HepG2 (cell line): ENCODE results near the gene TBL3. TPM values are rescaled to one million over a fixed set of nuclear protein-coding genes. Genes with fewer than 3 reads are reported as not detected.

Experiments
- CENPT ChIP-seq: sonication (generic); formaldehyde crosslinking; IDR thresholded peaks from 2 replicates; pipeline ENCODE4 v1.8.0; 2022; ENCODE audit warnings: low read depth, mild to moderate bottlenecking, moderate library complexity, missing genetic modification reagents
- FOXM1 ChIP-seq: sonication (generic); formaldehyde crosslinking; IDR thresholded peaks from 2 replicates; pipeline ENCODE4 v1.5.0; 2020; ENCODE audit warnings: missing genetic modification reagents
- MEIS2 ChIP-seq: sonication (generic); formaldehyde crosslinking; IDR thresholded peaks from 2 replicates; pipeline ENCODE4 v1.9.0; 2021; ENCODE audit warnings: mild to moderate bottlenecking, missing genetic modification reagents
- NFATC3 ChIP-seq: sonication (generic); formaldehyde crosslinking; IDR thresholded peaks from 2 replicates; pipeline ENCODE4 v1.5.1; 2020; ENCODE audit warnings: mild to moderate bottlenecking, missing genetic modification reagents
- NR2F1 ChIP-seq, 2 experiments: fragments of 450-650 bp in 1 of 2; formaldehyde crosslinking in 1 of 2; IDR thresholded peaks; 2 replicates each; pipeline versions ENCODE4 v1.5.0 to v1.6.1; 2016 to 2020; ENCODE audit warnings: mild to moderate bottlenecking in 1 of 2, missing compliant biosample characterization in 1 of 2, missing genetic modification reagents in 1 of 2, moderate library complexity in 1 of 2
- SSRP1 ChIP-seq: IDR thresholded peaks from 2 replicates; pipeline ENCODE4 v1.6.1; 2016; ENCODE audit warnings: control low read depth
- ZC3H13 ChIP-seq: sonication (generic); formaldehyde crosslinking; IDR thresholded peaks from 2 replicates; pipeline ENCODE4 v1.8.1; 2023; ENCODE audit warnings: mild to moderate bottlenecking, missing genetic modification reagents, moderate library complexity
- ZFP36 ChIP-seq: fragments of 150-350 bp; IDR thresholded peaks from 2 replicates; pipeline ENCODE4 v1.6.1; 2018; ENCODE audit warnings: borderline replicate concordance, low read length, low read depth; ENCODE audit not compliant: partially characterized antibody
- ZKSCAN1 ChIP-seq: fragments of 150-350 bp; IDR thresholded peaks from 2 replicates; pipeline ENCODE4 v1.6.1; 2014; ENCODE audit warnings: low read length
- ZMYM2 ChIP-seq: sonication (generic); formaldehyde crosslinking; IDR thresholded peaks from 2 replicates; pipeline ENCODE4 v1.8.0; 2022; ENCODE audit warnings: mild to moderate bottlenecking, missing genetic modification reagents
- ZNF432 ChIP-seq: sonication (generic); formaldehyde crosslinking; IDR thresholded peaks from 2 replicates; pipeline ENCODE4 v1.5.0; 2020; ENCODE audit warnings: missing genetic modification reagents, mild to moderate bottlenecking, borderline replicate concordance
- ZNF670 ChIP-seq: sonication (generic); formaldehyde crosslinking; IDR thresholded peaks from 2 replicates; pipeline ENCODE4 v1.8.0; 2022; ENCODE audit warnings: mild to moderate bottlenecking, missing genetic modification reagents, borderline replicate concordance
- ZNF7 ChIP-seq: IDR thresholded peaks from 2 replicates; pipeline ENCODE4 v1.6.1; 2016; ENCODE audit warnings: missing biosample characterization, missing genetic modification reagents
- ZSCAN31 ChIP-seq: sonication (generic); formaldehyde crosslinking; IDR thresholded peaks from 2 replicates; pipeline ENCODE4 v1.5.0; 2020; ENCODE audit warnings: low read depth, mild to moderate bottlenecking, missing genetic modification reagents
- polyA plus RNA-seq, 8 experiments: library from polyadenylated mRNA; depleted of rRNA in 3 of 8; stranded (reverse) in 7 of 8; unstranded in 1 of 8; fragments of >200 nt; fragmentation: Illumina TruSeq in 4 of 8; extraction: Trizol in 4 of 8; gene quantifications; 2 replicates each; pipeline versions ENCODE4 v1.2.1 to v1.2.3, GENCODE V29; 2011 to 2016; ENCODE audit warnings: low read depth in 4 of 8, missing spikeins in 1 of 8, mixed read lengths in 1 of 8; ENCODE audit not compliant: insufficient read depth in 1 of 8
- total RNA-seq, 5 experiments: library from RNA; depleted of rRNA; stranded (reverse); fragments of >200 nt; fragmentation: Illumina TruSeq; extraction: Trizol; gene quantifications; 2 replicates each; pipeline ENCODE4 v1.2.3, GENCODE V29; 2016; ENCODE audit warnings: low read depth in 1 of 5
- TF ChIP-seq, protein P1 (sequence below): sonication (generic); formaldehyde crosslinking; IDR thresholded peaks from 2 replicates; pipeline ENCODE4 v1.4.0; 2020; ENCODE audit warnings: low read depth, mild to moderate bottlenecking, missing genetic modification reagents
- TF ChIP-seq, protein P2 (sequence below): sonication (generic); formaldehyde crosslinking; IDR thresholded peaks from 2 replicates; pipeline ENCODE4 v1.9.0; 2022; ENCODE audit warnings: low read depth, missing genetic modification reagents
- TF ChIP-seq, protein P3 (sequence below): sonication (generic); formaldehyde crosslinking; IDR thresholded peaks from 2 replicates; pipeline ENCODE4 v1.9.0; 2021; ENCODE audit warnings: missing genetic modification reagents, borderline replicate concordance
- TF ChIP-seq, protein P4 (sequence below): sonication (generic); formaldehyde crosslinking; IDR thresholded peaks from 2 replicates; pipeline ENCODE4 v1.4.0; 2020; ENCODE audit warnings: missing genetic modification reagents

TBL3 gene
- total and polyA plus RNA-seq, 2 of the 13 experiments (the other 11 are each of a cell fraction or from before 2014, with no cell fraction given) = 16.8 to 38.0 TPM

DNA sequence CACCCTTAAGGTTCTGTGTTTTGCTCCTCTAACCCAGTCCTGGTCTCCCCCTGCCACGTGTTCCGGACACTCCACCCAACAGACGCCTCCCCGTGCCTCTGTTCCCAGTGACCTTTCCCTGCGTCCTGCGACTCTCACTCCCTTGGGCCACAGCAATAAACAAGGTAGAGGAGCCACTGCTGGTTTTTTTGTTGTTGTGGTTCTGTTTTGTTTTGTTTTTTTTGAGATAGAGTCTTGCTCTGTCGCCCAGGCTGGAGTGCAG is 44.0 kb downstream of the TBL3 start (continued):
- TF ChIP-seq, protein P1, sequence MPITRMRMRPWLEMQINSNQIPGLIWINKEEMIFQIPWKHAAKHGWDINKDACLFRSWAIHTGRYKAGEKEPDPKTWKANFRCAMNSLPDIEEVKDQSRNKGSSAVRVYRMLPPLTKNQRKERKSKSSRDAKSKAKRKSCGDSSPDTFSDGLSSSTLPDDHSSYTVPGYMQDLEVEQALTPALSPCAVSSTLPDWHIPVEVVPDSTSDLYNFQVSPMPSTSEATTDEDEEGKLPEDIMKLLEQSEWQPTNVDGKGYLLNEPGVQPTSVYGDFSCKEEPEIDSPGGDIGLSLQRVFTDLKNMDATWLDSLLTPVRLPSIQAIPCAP (CRISPR knock-in tag) = no peak
- TF ChIP-seq MEIS2 (no peak), NFATC3 (CRISPR knock-in tag) (no peak), NR2F1 (CRISPR knock-in tag; IDR thresholded peaks at IDR 0.05) (no peak), ZMYM2 (CRISPR knock-in tag) (no peak), SSRP1 (no peak), ZNF432 (CRISPR knock-in tag) (no peak), FOXM1 (no peak), ZSCAN31 (CRISPR knock-in tag) (0 out of 2 replicates have a peak, but pooled peaks have one; percentile 19), ZKSCAN1 (no peak), ZFP36 (no peak), ZNF670 (CRISPR knock-in tag) (0 out of 2 replicates have a peak, but pooled peaks have one; percentile 69), ZC3H13 (CRISPR knock-in tag) (no peak), CENPT (no peak), ZNF7 (CRISPR knock-in tag) (no peak)
- TF ChIP-seq, protein P2, sequence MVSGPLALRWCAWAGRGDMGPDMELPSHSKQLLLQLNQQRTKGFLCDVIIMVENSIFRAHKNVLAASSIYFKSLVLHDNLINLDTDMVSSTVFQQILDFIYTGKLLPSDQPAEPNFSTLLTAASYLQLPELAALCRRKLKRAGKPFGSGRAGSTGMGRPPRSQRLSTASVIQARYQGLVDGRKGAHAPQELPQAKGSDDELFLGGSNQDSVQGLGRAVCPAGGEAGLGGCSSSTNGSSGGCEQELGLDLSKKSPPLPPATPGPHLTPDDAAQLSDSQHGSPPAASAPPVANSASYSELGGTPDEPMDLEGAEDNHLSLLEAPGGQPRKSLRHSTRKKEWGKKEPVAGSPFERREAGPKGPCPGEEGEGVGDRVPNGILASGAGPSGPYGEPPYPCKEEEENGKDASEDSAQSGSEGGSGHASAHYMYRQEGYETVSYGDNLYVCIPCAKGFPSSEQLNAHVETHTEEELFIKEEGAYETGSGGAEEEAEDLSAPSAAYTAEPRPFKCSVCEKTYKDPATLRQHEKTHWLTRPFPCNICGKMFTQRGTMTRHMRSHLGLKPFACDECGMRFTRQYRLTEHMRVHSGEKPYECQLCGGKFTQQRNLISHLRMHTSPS (CRISPR knock-in tag) = no peak
- TF ChIP-seq, protein P3, sequence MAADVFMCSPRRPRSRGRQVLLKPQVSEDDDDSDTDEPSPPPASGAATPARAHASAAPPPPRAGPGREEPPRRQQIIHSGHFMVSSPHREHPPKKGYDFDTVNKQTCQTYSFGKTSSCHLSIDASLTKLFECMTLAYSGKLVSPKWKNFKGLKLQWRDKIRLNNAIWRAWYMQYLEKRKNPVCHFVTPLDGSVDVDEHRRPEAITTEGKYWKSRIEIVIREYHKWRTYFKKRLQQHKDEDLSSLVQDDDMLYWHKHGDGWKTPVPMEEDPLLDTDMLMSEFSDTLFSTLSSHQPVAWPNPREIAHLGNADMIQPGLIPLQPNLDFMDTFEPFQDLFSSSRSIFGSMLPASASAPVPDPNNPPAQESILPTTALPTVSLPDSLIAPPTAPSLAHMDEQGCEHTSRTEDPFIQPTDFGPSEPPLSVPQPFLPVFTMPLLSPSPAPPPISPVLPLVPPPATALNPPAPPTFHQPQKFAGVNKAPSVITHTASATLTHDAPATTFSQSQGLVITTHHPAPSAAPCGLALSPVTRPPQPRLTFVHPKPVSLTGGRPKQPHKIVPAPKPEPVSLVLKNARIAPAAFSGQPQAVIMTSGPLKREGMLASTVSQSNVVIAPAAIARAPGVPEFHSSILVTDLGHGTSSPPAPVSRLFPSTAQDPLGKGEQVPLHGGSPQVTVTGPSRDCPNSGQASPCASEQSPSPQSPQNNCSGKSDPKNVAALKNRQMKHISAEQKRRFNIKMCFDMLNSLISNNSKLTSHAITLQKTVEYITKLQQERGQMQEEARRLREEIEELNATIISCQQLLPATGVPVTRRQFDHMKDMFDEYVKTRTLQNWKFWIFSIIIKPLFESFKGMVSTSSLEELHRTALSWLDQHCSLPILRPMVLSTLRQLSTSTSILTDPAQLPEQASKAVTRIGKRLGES (CRISPR knock-in tag) = no peak
- TF ChIP-seq, protein P4, sequence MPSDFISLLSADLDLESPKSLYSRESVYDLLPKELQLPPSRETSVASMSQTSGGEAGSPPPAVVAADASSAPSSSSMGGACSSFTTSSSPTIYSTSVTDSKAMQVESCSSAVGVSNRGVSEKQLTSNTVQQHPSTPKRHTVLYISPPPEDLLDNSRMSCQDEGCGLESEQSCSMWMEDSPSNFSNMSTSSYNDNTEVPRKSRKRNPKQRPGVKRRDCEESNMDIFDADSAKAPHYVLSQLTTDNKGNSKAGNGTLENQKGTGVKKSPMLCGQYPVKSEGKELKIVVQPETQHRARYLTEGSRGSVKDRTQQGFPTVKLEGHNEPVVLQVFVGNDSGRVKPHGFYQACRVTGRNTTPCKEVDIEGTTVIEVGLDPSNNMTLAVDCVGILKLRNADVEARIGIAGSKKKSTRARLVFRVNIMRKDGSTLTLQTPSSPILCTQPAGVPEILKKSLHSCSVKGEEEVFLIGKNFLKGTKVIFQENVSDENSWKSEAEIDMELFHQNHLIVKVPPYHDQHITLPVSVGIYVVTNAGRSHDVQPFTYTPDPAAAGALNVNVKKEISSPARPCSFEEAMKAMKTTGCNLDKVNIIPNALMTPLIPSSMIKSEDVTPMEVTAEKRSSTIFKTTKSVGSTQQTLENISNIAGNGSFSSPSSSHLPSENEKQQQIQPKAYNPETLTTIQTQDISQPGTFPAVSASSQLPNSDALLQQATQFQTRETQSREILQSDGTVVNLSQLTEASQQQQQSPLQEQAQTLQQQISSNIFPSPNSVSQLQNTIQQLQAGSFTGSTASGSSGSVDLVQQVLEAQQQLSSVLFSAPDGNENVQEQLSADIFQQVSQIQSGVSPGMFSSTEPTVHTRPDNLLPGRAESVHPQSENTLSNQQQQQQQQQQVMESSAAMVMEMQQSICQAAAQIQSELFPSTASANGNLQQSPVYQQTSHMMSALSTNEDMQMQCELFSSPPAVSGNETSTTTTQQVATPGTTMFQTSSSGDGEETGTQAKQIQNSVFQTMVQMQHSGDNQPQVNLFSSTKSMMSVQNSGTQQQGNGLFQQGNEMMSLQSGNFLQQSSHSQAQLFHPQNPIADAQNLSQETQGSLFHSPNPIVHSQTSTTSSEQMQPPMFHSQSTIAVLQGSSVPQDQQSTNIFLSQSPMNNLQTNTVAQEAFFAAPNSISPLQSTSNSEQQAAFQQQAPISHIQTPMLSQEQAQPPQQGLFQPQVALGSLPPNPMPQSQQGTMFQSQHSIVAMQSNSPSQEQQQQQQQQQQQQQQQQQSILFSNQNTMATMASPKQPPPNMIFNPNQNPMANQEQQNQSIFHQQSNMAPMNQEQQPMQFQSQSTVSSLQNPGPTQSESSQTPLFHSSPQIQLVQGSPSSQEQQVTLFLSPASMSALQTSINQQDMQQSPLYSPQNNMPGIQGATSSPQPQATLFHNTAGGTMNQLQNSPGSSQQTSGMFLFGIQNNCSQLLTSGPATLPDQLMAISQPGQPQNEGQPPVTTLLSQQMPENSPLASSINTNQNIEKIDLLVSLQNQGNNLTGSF (CRISPR knock-in tag) = no peak
